ENCODE results near the gene PAPSS1.

Gene PAPSS1

GRCh38 chr4:107622006-107622405 lies 98.0 kb downstream of the PAPSS1 start:
- no peak for DNase-seq

GRCh38 chr4:107619731-107620130 lies 100.3 kb downstream of the PAPSS1 start:
- no peak for DNase-seq

GRCh38 chr4:107619066-107619465 lies 101.0 kb downstream of the PAPSS1 start:
- peak; percentile 24 for DNase-seq

- no peak for DNase-seq
These were observed 101.4 kb downstream of the PAPSS1 start for GRCh38 chr4:107618656-107619055.

GRCh38 chr4:107616838-107617389 lies 103.1 kb downstream of the PAPSS1 start:
- no peak for DNase-seq

GRCh38 chr4:107615809-107616208 lies 104.2 kb downstream of the PAPSS1 start:
- DNase-seq: no peak

- no peak for DNase-seq
These were observed 116.6 kb downstream of the PAPSS1 start for GRCh38 chr4:107603430-107603829.

- no peak for DNase-seq
These were observed 119.1 kb downstream of the PAPSS1 start for GRCh38 chr4:107600983-107601382.

- peak; percentile 3 for DNase-seq
These were observed 119.6 kb downstream of the PAPSS1 start for GRCh38 chr4:107600436-107600835.

- no peak for DNase-seq
These were observed 120.2 kb downstream of the PAPSS1 start for GRCh38 chr4:107599841-107600240.

- DNase-seq: no peak
These were observed 126.8 kb downstream of the PAPSS1 start for GRCh38 chr4:107593230-107593629.

- DNase-seq: no peak
These were observed 127.5 kb downstream of the PAPSS1 start for GRCh38 chr4:107592519-107592918.

GRCh38 chr4:107589269-107589668 lies 130.8 kb downstream of the PAPSS1 start:
- no peak for DNase-seq

- DNase-seq: no peak
These were observed 133.7 kb downstream of the PAPSS1 start for GRCh38 chr4:107586371-107586770.

GRCh38 chr4:107579099-107579498 lies 140.9 kb downstream of the PAPSS1 start:
- DNase-seq: no peak

- peak; percentile 1 for DNase-seq
These were observed 141.7 kb downstream of the PAPSS1 start for GRCh38 chr4:107578321-107578720.

GRCh38 chr4:107577743-107578142 lies 142.3 kb downstream of the PAPSS1 start:
- no peak for DNase-seq

GRCh38 chr4:107575243-107575642 lies 144.8 kb downstream of the PAPSS1 start:
- no peak for DNase-seq

- no peak for DNase-seq
These were observed 147.8 kb downstream of the PAPSS1 start for GRCh38 chr4:107572281-107572680.

- DNase-seq: no peak
These were observed 149.1 kb downstream of the PAPSS1 start for GRCh38 chr4:107570952-107571351.

- DNase-seq: no peak
These were observed 155.7 kb downstream of the PAPSS1 start for GRCh38 chr4:107564326-107564725.

Measured in HCEC 1CT (cell line).